H1 (cell line): ENCODE data around the gene MAP2K1. TPM values are rescaled to one million over a fixed set of nuclear protein-coding genes. Genes with fewer than 3 reads are reported as not detected.

Source experiments
- SIX5 ChIP-seq: IDR thresholded peaks from 2 replicates; pipeline ENCODE4 v1.6.1; 2011; ENCODE audit warnings: mild to moderate bottlenecking, low read depth, low read length
- polyA plus RNA-seq, 7 experiments: library from polyadenylated mRNA; depleted of rRNA in 3 of 7; stranded (reverse) in 5 of 7; unstranded in 2 of 7; fragments of >200 nt in 5 of 7; fragments of 200-250 nt in 2 of 7; gene quantifications; 1 replicate in 5 of 7; 2 replicates in 1 of 7; 4 replicates in 1 of 7; pipeline versions ENCODE4 v1.2.1 to v1.2.3, GENCODE V29; 2011 to 2013; ENCODE audit warnings: missing spikeins in 2 of 7, mixed read lengths in 2 of 7
- total RNA-seq: library from RNA; stranded (reverse); fragmentation: NEBNext Ultra II Directional; extraction: Animal tissue kit (Norgen Biotek cat#: 25700); gene quantifications from 2 replicates; pipeline ENCODE4 v1.2.1, GENCODE V29; 2021

Gene MAP2K1
- total and polyA plus RNA-seq, 2 of the 8 experiments (the other 6 are each of a cell fraction or from before 2014, with no cell fraction given), result 54.7 to 78.2 TPM

GRCh38 chr15:66402761-66403284 lies 16.1 kb downstream of the MAP2K1 start (continued):
- no peak for TF ChIP-seq SIX5
